Measurements from ENCODE around the gene GPD2.

Gene GPD2

DNA sequence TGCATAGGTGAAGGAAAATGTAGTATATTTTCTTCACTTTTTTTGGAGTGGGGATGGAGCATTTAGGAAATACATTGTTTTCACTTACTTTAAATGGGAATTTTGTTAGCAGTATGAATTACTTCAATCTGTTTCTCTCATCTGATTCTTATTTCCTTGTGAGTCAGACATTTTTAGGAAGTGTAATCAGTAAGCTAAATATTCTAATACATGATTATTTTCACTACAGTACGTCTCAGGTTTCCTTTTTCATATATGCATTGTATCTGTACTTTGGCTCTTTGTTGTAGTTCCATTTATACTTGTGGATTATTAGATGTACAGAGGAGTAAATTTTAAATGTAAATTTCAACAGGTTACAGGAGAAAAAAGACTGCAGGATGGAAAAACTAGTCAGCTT is 27.9 kb downstream of the GPD2 start:
- TF ChIP-seq, protein P1, sequence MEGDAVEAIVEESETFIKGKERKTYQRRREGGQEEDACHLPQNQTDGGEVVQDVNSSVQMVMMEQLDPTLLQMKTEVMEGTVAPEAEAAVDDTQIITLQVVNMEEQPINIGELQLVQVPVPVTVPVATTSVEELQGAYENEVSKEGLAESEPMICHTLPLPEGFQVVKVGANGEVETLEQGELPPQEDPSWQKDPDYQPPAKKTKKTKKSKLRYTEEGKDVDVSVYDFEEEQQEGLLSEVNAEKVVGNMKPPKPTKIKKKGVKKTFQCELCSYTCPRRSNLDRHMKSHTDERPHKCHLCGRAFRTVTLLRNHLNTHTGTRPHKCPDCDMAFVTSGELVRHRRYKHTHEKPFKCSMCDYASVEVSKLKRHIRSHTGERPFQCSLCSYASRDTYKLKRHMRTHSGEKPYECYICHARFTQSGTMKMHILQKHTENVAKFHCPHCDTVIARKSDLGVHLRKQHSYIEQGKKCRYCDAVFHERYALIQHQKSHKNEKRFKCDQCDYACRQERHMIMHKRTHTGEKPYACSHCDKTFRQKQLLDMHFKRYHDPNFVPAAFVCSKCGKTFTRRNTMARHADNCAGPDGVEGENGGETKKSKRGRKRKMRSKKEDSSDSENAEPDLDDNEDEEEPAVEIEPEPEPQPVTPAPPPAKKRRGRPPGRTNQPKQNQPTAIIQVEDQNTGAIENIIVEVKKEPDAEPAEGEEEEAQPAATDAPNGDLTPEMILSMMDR (IDR thresholded peaks at IDR 0.05; ENCODE audit: insufficient read depth, missing control alignments): no peak
- DNase-seq (ENCODE audit: insufficient read length, low spot score) (no peak), FAIRE-seq (no peak)

DNA sequence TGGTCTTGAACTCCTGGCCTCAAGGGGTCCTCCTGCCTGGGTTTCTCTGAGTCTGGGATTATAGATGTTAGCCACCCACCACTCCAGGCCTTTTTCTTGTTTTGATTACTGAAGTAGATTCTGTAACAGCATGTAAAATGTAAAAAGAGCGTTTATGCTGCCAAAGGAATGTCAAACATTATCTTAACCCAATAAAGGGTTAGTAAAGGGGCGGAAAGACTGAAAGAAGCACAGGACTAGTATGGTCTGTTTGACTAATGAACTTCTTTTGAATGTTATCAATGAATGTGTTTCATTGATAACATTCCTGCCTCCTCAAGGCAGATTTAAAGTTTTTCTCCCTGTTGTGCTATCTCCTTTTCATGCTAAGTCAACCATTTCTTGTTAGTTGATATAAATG is 29.4 kb downstream of the GPD2 start:
- TF ChIP-seq, protein P1 (IDR thresholded peaks at IDR 0.05; ENCODE audit: insufficient read depth, missing control alignments): no peak
- DNase-seq (ENCODE audit: insufficient read length, low spot score) (no peak), FAIRE-seq (no peak)

DNA sequence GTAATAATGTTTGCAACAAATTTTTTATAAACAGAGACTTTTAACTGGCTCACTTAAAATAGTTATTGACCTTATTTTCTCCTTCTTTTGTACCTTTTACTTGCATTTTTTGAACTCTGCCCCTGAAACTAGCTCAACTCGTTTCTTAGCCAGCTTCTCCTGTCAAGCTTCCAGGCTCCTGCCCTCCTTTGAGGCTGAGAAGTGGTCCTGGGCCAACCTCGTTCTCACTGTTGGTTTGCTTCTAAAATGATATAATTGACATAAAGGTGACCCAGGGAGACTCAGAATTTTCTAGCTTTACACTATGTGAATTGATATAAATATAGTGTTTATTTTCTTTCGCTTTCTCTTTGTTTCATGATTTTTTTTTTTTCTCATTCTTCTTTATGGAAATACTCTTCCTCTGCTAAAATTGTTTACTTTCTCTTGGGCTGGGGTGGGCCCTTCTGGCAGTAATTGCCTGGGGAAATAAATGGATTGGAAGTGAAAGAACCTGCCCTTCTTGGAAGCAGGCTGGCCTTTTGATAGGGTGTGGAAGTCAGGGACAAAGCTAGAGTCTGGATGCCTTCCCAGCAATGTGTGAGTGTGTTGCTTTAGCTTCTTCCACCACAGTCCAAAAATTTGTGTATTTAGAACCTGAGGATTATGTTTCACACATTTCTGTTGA is 30.7 kb downstream of the GPD2 start:
- FAIRE-seq (no peak), DNase-seq (ENCODE audit: insufficient read length, low spot score) (no peak)
- TF ChIP-seq, protein P1 (IDR thresholded peaks at IDR 0.05; ENCODE audit: insufficient read depth, missing control alignments): no peak

DNA sequence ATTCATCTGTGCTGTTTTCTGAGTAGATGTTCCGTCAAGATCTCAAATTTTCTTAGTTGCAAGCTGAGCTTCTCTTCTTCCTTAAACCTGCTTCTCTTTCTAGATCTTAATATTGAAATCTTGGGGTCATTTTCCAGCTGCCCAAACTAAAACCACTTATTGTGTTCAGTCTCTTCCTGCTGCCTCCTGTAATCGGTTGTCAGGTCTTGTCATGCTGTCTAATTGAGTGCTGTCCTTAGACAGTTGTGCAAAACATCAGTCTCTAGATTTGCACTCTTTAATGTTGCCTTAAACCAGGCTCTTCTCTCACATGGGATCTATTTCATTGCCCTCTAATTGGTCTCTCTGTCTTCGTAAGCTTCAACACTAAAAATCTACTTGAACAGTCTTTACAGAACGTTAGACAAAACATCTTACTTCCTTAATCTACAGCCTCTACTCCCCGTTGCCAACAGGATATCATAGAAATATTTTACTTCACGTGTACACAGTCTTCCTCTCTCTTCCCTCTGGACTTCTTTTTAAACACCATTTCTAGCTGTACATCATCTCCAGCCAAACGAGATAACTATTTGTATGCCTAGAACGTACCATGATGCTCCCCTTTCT is 34.9 kb downstream of the GPD2 start:
- TF ChIP-seq, protein P1 (IDR thresholded peaks at IDR 0.05; ENCODE audit: insufficient read depth, missing control alignments): no peak
- no peak for DNase-seq (ENCODE audit: insufficient read length, low spot score)
- FAIRE-seq: no peak

DNA sequence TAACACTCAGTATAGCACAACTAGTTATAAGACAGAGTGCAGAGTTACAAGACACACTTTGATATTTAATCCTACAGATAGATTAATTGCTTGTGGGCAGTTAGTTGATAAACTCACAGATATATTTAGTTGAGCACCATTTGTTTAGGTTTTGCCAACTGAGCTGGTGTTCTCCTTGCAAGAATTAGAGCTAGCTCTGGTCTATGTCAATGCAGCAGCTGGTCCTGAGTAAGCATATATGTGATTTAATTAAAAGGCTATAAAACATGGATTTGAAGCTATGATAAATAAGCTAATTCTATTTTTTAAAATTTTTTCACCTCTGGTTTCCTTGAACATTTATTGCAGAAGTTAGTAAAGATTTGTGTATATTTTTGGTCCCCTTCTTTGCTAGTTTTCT is 35.6 kb downstream of the GPD2 start:
- DNase-seq (ENCODE audit: insufficient read length, low spot score): no peak
- TF ChIP-seq, protein P1 (IDR thresholded peaks at IDR 0.05; ENCODE audit: insufficient read depth, missing control alignments): no peak
- no peak for FAIRE-seq

DNA sequence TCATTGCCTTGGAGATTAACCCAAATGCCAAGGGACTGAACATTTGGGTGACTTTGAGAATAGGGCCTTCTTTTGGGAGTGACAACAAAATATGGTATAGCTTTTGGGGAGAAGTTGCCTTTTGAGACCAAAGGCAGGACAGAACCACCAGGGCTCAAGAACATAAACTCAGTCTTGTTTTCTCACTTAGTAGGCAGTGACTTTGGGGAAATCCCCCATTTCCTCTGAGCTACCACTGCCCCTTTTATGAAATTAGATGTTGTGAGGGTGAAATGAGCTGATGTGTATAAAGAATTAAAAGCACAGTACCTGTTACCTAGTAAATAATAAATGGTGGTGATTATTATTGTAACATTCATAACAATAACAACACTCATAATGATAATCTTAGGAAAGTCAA is 36.5 kb downstream of the GPD2 start:
- DNase-seq (ENCODE audit: insufficient read length, low spot score) (no peak), FAIRE-seq (no peak)
- TF ChIP-seq, protein P1 (IDR thresholded peaks at IDR 0.05; ENCODE audit: insufficient read depth, missing control alignments): no peak

DNA sequence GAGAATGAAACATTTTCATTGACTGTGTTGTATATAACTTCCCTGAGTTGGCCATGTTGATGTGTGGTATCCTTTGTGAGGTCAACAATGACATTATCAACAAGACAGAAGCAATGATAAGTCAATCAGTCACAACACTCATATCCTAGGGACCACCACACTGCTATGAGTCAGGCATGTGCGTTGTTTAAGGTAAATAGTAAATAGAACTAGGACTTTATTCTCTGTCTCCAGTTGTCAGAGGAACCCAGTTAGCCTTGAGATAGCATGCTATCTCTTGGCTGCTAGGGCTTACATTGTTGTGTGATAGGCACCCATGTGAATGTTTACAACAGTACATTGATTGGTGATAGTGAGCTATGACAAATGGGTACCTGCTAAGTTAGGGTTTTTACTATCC is 37.3 kb downstream of the GPD2 start:
- no peak for FAIRE-seq
- no peak for DNase-seq (ENCODE audit: insufficient read length, low spot score)
- TF ChIP-seq, protein P1 (IDR thresholded peaks at IDR 0.05; ENCODE audit: insufficient read depth, missing control alignments): no peak

All from D721Med (cell line).